Skin of body (tissue), 2 donors: ENCODE data around the gene CNTN5. TPM values are rescaled to one million over a fixed set of nuclear protein-coding genes. Genes with fewer than 3 reads are reported as not detected.

Experiments used
- DNase-seq: peaks from one replicate; lab custom pipeline; 2025; lab: John Stamatoyannopoulos, UW
- total RNA-seq: library from RNA; depleted of rRNA; stranded (reverse); fragments of >200 nt; gene quantifications from one replicate; pipeline ENCODE4 v1.2.3, GENCODE V29; 2014

Gene CNTN5
- total RNA-seq, 1 donor from 2014 or later, result 3.4 TPM

- no peak for DNase-seq
These were observed 571.5 kb downstream of the CNTN5 start for GRCh38 chr11:99592266-99592665.

DNA sequence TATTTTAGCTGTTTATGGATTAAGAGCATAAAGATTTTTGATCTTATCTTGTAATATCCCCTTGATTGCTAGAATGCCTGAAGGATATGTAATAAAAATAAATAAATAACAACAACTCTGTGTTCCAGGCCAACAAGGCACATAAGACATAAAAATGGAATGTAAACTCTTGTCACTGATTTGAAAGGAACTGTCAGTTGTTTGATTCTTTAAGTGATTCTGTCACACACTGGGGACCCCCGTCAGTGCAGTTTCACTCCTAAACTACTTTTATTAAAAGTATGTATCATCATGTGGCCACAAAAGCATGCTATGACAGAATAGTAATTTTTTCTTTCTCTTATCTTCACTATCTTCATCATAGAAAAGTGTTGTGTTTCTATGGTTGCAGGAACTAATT is 572.4 kb downstream of the CNTN5 start:
- no peak for DNase-seq

- no peak for DNase-seq
These were observed 580.4 kb downstream of the CNTN5 start for GRCh38 chr11:99601179-99601578.

DNA sequence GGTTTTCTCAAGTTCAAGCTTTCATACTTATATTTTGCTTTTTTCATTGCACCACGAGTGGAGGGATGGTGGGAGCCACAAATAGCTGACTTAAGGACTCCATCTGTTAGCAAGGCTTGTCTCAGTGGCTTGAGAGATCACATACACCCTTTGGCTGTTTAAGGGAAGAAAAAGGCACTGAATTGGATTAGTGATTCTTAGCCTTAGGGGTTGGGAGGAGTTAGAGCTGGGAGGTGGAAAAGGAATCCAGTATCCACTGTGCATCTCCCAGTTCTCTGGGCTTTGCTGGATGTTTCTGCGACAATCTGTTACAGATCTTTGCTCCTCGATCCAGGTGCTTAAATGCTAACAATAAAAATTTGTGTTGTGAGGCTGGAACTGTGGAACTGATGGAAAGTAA is 593.6 kb downstream of the CNTN5 start:
- DNase-seq, result no peak

DNA sequence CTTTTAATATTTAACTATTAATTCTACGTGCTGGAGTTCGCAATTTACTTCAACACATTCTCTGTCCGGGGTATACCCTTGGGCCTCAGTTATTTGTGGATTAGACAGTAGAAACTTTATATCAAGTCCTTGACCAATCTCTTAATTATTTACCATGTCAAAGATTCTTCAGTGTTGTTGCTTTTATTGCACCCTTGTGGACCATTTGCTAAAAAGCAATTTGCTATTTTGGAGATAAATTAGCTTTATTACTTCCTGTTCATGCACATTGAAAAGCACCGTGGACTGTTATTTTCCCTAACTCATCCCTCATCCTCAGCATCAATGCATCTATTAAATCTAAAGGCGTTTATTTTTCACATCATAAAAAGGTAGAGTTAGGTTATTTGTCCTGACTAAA is 609.9 kb downstream of the CNTN5 start:
- DNase-seq, result no peak

- DNase-seq, result no peak
These were observed 610.9 kb downstream of the CNTN5 start for GRCh38 chr11:99631618-99632017.

GRCh38 chr11:99632969-99633368 is 612.2 kb downstream of the CNTN5 start:
- DNase-seq, result no peak

GRCh38 chr11:99634581-99634980 is 613.8 kb downstream of the CNTN5 start:
- DNase-seq, result no peak

- DNase-seq, result no peak
These were observed 617.4 kb downstream of the CNTN5 start for GRCh38 chr11:99638073-99638553.

- DNase-seq, result no peak
These were observed 619.9 kb downstream of the CNTN5 start for GRCh38 chr11:99640671-99641070.

DNA sequence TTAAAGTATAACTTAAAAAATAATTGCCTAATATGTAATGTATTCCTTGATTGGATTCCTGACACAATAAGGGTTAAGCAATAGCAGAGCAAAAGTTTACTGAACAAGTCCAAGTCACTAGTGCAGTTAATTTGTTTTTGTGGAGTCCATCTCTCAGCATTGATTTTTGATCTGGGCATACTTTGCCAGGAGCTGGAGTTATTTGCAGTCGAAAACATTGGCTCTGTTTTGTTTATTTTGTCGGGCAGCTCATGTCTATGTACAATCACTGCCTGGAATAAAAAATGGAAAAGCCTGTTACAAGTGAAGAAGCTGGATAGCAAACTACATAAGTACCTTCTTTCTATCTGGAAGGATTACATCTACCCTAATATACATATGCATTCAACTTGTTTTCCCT is 625.2 kb downstream of the CNTN5 start:
- DNase-seq, result no peak

DNA sequence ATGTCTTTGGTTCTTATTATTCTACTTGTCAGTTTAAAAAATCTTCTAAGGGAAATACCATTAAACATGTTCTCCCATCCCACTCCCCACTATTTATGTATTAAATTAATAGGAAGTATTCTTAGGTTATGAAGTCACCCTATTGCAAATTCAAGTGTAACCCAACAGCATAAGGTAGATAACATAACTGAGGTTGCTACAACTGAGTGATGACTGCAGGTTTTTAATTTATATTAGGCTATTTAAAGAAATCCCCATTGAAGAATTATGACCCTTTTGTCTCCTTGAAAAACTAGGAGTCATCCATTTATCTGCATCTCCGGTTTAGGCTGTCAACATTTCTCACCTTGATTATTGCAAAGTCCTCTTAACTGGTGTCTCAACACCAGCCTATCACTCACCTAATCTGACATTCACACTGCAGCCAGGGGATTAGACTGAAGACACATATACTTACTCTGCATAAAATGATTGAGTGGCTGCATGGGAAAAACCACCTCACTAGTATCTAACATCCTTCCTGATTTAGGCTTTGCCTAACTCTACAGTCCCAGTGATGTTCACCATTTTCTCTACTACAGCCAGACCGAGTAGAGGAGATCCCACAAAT is 649.4 kb downstream of the CNTN5 start:
- no peak for DNase-seq

DNA sequence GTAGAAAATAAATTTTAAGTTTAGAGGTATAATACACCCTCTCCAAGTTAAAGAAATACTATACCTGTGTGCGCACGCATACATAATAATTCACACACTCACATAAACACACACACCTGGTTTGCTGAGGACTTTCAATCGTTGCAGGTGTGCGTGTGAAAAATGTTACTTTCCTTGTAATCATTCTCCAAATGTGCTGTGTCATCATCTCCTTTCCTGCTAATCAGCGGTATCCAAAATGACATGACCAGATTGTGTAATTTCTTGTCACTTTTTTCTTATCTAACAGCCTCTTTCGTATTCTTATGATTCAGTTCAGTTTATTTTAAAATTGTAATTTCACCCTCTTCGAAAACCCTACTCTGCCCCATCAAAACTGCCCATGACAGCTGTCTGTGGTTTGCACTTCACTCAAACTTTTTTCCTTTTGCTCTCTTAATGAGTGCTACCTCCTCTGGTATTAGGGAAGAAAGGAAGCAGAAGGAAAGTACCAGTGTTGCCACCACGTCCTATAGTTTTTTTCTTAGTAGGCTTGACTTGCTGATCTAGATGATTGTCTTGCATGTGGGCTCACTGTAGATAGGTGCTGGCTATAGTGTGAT is 651.2 kb downstream of the CNTN5 start:
- no peak for DNase-seq

DNA sequence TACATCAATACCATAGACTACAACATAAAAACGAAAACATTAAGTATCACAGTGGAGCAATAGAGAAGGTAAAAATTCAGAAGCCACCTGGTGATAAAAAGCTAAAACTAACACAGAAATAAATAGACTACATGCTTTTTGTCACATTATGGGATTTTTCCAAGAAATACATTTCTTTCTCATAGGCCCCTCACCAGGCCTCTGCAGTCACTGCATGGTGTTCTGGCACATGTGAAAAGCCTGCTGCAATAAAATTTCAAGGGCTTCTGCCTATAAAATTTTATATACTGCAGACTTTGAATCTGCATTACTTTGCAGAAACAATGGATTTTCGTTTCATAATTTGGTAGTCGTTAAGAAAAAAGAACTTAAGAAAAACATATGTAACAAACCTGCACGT is 655.5 kb downstream of the CNTN5 start:
- no peak for DNase-seq

- no peak for DNase-seq
These were observed 661.4 kb downstream of the CNTN5 start for GRCh38 chr11:99682171-99682570.

GRCh38 chr11:99682646-99683045 is 661.9 kb downstream of the CNTN5 start:
- DNase-seq, result no peak

DNA sequence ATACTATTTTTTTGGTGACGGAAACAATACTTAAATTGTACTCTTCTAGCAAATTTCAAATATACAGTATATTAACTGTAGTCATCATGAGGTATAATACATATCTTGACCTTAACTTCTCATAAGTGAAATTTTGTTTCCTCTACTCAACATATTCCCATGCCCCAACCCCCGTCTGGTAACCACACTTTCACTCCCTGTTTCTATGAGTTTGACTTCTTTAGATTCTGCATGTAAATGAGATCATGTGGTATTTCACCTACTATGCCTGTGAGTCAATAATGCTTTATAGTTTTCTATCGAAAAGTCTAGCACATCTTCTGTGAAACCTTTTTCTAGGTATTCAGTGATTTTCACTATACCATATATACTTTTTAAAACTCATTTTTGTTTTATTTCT is 663.2 kb downstream of the CNTN5 start:
- no peak for DNase-seq

- no peak for DNase-seq
These were observed 666.1 kb downstream of the CNTN5 start for GRCh38 chr11:99686838-99687237.

- DNase-seq, result no peak
These were observed 666.6 kb downstream of the CNTN5 start for GRCh38 chr11:99687320-99687719.

GRCh38 chr11:99693941-99694492 is 673.3 kb downstream of the CNTN5 start:
- DNase-seq, result no peak

- DNase-seq, result no peak
These were observed 674.4 kb downstream of the CNTN5 start for GRCh38 chr11:99695106-99695505.

DNA sequence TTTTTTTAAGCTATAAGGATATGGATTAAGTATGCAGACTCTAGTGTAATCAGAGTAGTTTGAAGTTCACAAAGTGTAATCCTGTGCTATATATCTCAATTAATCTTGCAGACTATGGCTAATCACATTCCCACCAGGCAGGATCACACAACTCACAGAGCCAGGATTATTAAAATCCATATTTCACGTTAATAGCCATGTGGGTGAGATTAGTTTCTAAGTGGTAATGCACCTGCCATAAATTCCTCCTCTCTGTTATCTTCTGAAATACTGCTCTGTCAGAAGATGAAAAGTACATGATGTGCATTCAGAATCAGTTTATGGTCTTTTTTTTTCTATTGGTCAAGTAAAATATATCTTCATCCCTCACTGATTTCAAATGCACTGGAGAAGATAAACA is 686.1 kb downstream of the CNTN5 start:
- DNase-seq, result no peak
